H1 (cell line): Measurements from ENCODE around the gene DPP8. TPM values are rescaled to one million over a fixed set of nuclear protein-coding genes. Genes with fewer than 3 reads are reported as not detected.

ENCODE experiments used
- CTCF ChIA-PET: fragments of 300-600 bp; sonication (Branson Sonifier 250); formaldehyde crosslinking; loops from one replicate; lab custom pipeline; 2021; ENCODE audit not compliant: partially characterized antibody; lab: Charles Lee
- POLR2A ChIA-PET: fragments of 300-600 bp; sonication (Branson Sonifier 250); formaldehyde crosslinking; loops from one replicate; lab custom pipeline; 2021; ENCODE audit warnings: inconsistent platforms; ENCODE audit not compliant: partially characterized antibody; lab: Charles Lee
- DNase-seq, 2 experiments: peaks; one replicate each; pipeline versions ENCODE4 v3.0.0 to v3.0.0-alpha.2; 2010 to 2022; ENCODE audit warnings: low spot score in 2 of 2, low read depth in 1 of 2, mixed read lengths in 1 of 2
- FAIRE-seq: peaks from 2 replicates; lab custom pipeline; 2011; peaks lifted over from hg19 to GRCh38; lab: Jason Lieb, UNC
- H2AFZ ChIP-seq: 2 replicates; pipeline ENCODE4 v1.8.1; 2012; ENCODE audit warnings: low read length, inconsistent platforms
- H2AK5ac ChIP-seq: 2 replicates; pipeline ENCODE4 v1.6.1; 2013; ENCODE audit warnings: low read depth, low read length
- H2BK120ac ChIP-seq: replicated peaks from 2 replicates; pipeline ENCODE3; 2013; ENCODE audit warnings: low read depth, low read length, inconsistent platforms
- H2BK12ac ChIP-seq: 2 replicates; pipeline ENCODE4 v1.6.1; 2013; ENCODE audit warnings: low read depth, low read length
- H2BK15ac ChIP-seq: 2 replicates; pipeline ENCODE4 v1.6.1; 2013; ENCODE audit warnings: low read length
- H2BK20ac ChIP-seq: 2 replicates; pipeline ENCODE4 v1.6.1; 2013; ENCODE audit warnings: low read length
- H2BK5ac ChIP-seq: 2 replicates; pipeline ENCODE4 v1.6.1; 2013; ENCODE audit warnings: low read depth, low read length
- H3K14ac ChIP-seq: 2 replicates; pipeline ENCODE4 v1.6.1; 2013; ENCODE audit warnings: inconsistent platforms; ENCODE audit not compliant: insufficient read length
- H3K18ac ChIP-seq: 2 replicates; pipeline ENCODE4 v1.6.1; 2013; ENCODE audit warnings: low read length; ENCODE audit errors: extremely low read depth
- H3K23ac ChIP-seq: 2 replicates; pipeline ENCODE4 v1.6.1; 2013; ENCODE audit warnings: inconsistent platforms; ENCODE audit not compliant: insufficient read length
- H3K23me2 ChIP-seq: 2 replicates; pipeline ENCODE4 v1.6.1; 2013; ENCODE audit warnings: low read depth, low read length
- H3K27ac ChIP-seq: 2 replicates; pipeline ENCODE4 v1.6.1; 2011; ENCODE audit warnings: low read depth, low read length, inconsistent platforms
- H3K27me3 ChIP-seq, 4 experiments: replicated peaks in 1 of 4; 1 replicate in 1 of 4; 2 replicates in 3 of 4; pipeline versions ENCODE4 v1.6.1 to v1.8.1; 2011 to 2013; ENCODE audit warnings: low read length in 3 of 4, mild to moderate bottlenecking in 3 of 4, inconsistent platforms in 2 of 4, mixed read lengths in 2 of 4, moderate library complexity in 1 of 4; ENCODE audit not compliant: control insufficient read depth in 3 of 4, insufficient read depth in 3 of 4; ENCODE audit errors: extremely low read depth in 1 of 4
- H3K36me3 ChIP-seq, 4 experiments: 2 replicates each; pipeline versions ENCODE4 v1.6.1 to v1.8.1; 2011 to 2013; ENCODE audit warnings: mild to moderate bottlenecking in 4 of 4, low read length in 3 of 4, moderate library complexity in 2 of 4, control low read depth in 1 of 4, inconsistent platforms in 1 of 4; ENCODE audit not compliant: insufficient read depth in 4 of 4, control insufficient read depth in 2 of 4
- H3K4ac ChIP-seq: replicated peaks from 2 replicates; pipeline ENCODE3; 2013; ENCODE audit warnings: low read length, low read depth, mixed read lengths, inconsistent platforms; ENCODE audit not compliant: insufficient read length
- H3K4me1 ChIP-seq, 4 experiments: replicated peaks in 1 of 4; 1 replicate in 1 of 4; 2 replicates in 3 of 4; pipeline versions ENCODE4 v1.6.1 to v1.8.1; 2011 to 2013; ENCODE audit warnings: low read length in 3 of 4, inconsistent platforms in 2 of 4, mixed read lengths in 1 of 4; ENCODE audit not compliant: insufficient read depth in 4 of 4, control insufficient read depth in 3 of 4
- H3K4me2 ChIP-seq, 2 experiments: 2 replicates each; pipeline versions ENCODE4 v1.6.1 to v1.8.1; 2011 to 2013; ENCODE audit warnings: low read depth in 2 of 2, low read length in 2 of 2, control low read depth in 1 of 2, inconsistent platforms in 1 of 2, mild to moderate bottlenecking in 1 of 2; ENCODE audit not compliant: insufficient read depth in 1 of 2
- H3K4me3 ChIP-seq, 4 experiments: fragments of 200-600, 300-600 bp in 1 of 4; sonication (generic), shearing (Covaris generic), sonication (Bioruptor Twin) in 1 of 4; 2 replicates each; pipeline versions ENCODE4 v1.5.1 to v1.8.1; 2011 to 2016; ENCODE audit warnings: low read length in 4 of 4, low read depth in 3 of 4, control low read depth in 2 of 4, inconsistent platforms in 2 of 4, mild to moderate bottlenecking in 2 of 4, mixed read lengths in 1 of 4, moderate library complexity in 1 of 4; ENCODE audit not compliant: insufficient read depth in 2 of 4; ENCODE audit errors: extremely low read depth in 1 of 4
- H3K56ac ChIP-seq: replicated peaks from 2 replicates; pipeline ENCODE3; 2013; ENCODE audit warnings: low read depth, mild to moderate bottlenecking, mixed read lengths, low read length, inconsistent platforms; ENCODE audit not compliant: insufficient read length
- H3K79me1 ChIP-seq: 2 replicates; pipeline ENCODE4 v1.6.1; 2013; ENCODE audit warnings: low read depth, low read length, control low read depth
- H3K79me2 ChIP-seq, 2 experiments: 2 replicates each; pipeline versions ENCODE4 v1.6.1 to v1.8.1; 2012 to 2013; ENCODE audit warnings: low read length in 2 of 2, mild to moderate bottlenecking in 2 of 2, inconsistent platforms in 1 of 2; ENCODE audit not compliant: insufficient read depth in 2 of 2, control insufficient read depth in 1 of 2
- H3K9ac ChIP-seq, 4 experiments: replicated peaks in 1 of 4; 1 replicate in 1 of 4; 2 replicates in 3 of 4; pipeline versions ENCODE4 v1.6.1 to v1.8.1; 2011 to 2013; ENCODE audit warnings: low read depth in 3 of 4, low read length in 3 of 4, control low read depth in 2 of 4, mild to moderate bottlenecking in 2 of 4, moderate library complexity in 2 of 4, inconsistent platforms in 1 of 4; ENCODE audit errors: extremely low read depth in 1 of 4
- H3K9me3 ChIP-seq, 2 experiments: 2 replicates each; pipeline versions ENCODE4 v1.6.1 to v1.8.1; 2012 to 2013; ENCODE audit warnings: mild to moderate bottlenecking in 2 of 2, moderate library complexity in 2 of 2, control low read depth in 1 of 2, inconsistent platforms in 1 of 2, low read depth in 1 of 2, low read length in 1 of 2, mixed read lengths in 1 of 2; ENCODE audit not compliant: insufficient read depth in 2 of 2
- H4K20me1 ChIP-seq, 2 experiments: replicated peaks in 1 of 2; 2 replicates each; pipeline versions ENCODE3 to v1.8.1; 2011 to 2013; ENCODE audit warnings: inconsistent platforms in 2 of 2, low read length in 2 of 2, mild to moderate bottlenecking in 1 of 2; ENCODE audit not compliant: insufficient read depth in 2 of 2, control insufficient read depth in 1 of 2
- H4K5ac ChIP-seq: 2 replicates; pipeline ENCODE4 v1.6.1; 2013; ENCODE audit warnings: low read length, low read depth, mixed read lengths, inconsistent platforms; ENCODE audit not compliant: insufficient read length
- H4K8ac ChIP-seq: 2 replicates; pipeline ENCODE4 v1.8.0; 2013; ENCODE audit warnings: mild to moderate bottlenecking, moderate library complexity, low read length, inconsistent platforms; ENCODE audit not compliant: insufficient read depth; ENCODE audit errors: extremely low read depth
- H4K91ac ChIP-seq: replicated peaks from 2 replicates; pipeline ENCODE3; 2013; ENCODE audit warnings: low read length, mixed read lengths, inconsistent platforms; ENCODE audit not compliant: insufficient read length
- CTBP2 ChIP-seq: IDR thresholded peaks from 2 replicates; pipeline ENCODE4 v1.7.0; 2011; ENCODE audit warnings: borderline replicate concordance, mild to moderate bottlenecking, moderate library complexity, mixed read lengths, low read length; ENCODE audit not compliant: insufficient read depth, insufficient read length
- GABPA ChIP-seq: IDR thresholded peaks from 2 replicates; pipeline ENCODE4 v1.6.1; 2011; ENCODE audit warnings: mild to moderate bottlenecking, low read length, moderate library complexity, borderline replicate concordance; ENCODE audit not compliant: insufficient read depth
- HDAC2 ChIP-seq, 2 experiments: fragments of 300-600 bp in 1 of 2; sonication (generic) in 1 of 2; IDR thresholded peaks; 2 replicates each; pipeline ENCODE4 v1.6.1; 2011 to 2012; ENCODE audit warnings: low read depth in 2 of 2, low read length in 2 of 2, mild to moderate bottlenecking in 2 of 2, moderate library complexity in 2 of 2, borderline replicate concordance in 1 of 2, inconsistent platforms in 1 of 2
- HDAC6 ChIP-seq: IDR thresholded peaks from one replicate; pipeline ENCODE4 v1.7.1; 2012; ENCODE audit warnings: low read depth, mild to moderate bottlenecking, inconsistent platforms, low read length, moderate library complexity
- KDM4A ChIP-seq: IDR thresholded peaks from one replicate; pipeline ENCODE4 v1.7.1; 2012; ENCODE audit warnings: low read depth, mild to moderate bottlenecking, moderate library complexity, low read length, inconsistent platforms; ENCODE audit not compliant: severe bottlenecking
- POLR2A ChIP-seq, 2 experiments: IDR thresholded peaks; 1 replicate in 1 of 2; 2 replicates in 1 of 2; pipeline ENCODE4 v1.6.1; 2011; ENCODE audit warnings: low read depth in 2 of 2, low read length in 2 of 2, mild to moderate bottlenecking in 2 of 2; ENCODE audit errors: control extremely low read depth in 1 of 2
- SIN3A ChIP-seq, 2 experiments: IDR thresholded peaks in 1 of 2; conservative IDR thresholded peaks in 1 of 2; 2 replicates each; pipeline ENCODE4 v1.6.1; 2011 to 2012; ENCODE audit warnings: low read length in 2 of 2, improper control_type of control experiment in 1 of 2, low read depth in 1 of 2, mild to moderate bottlenecking in 1 of 2
- SP4 ChIP-seq: IDR thresholded peaks from 2 replicates; pipeline ENCODE4 v1.6.1; 2012; ENCODE audit warnings: low read length, inconsistent platforms
- SUZ12 ChIP-seq: fragments of 200-600 bp; sonication (generic); IDR thresholded peaks from 2 replicates; pipeline ENCODE4 v1.6.1; 2012; ENCODE audit warnings: mild to moderate bottlenecking, inconsistent platforms, low read length, moderate library complexity, mixed read lengths
- WGBS, 2 experiments: shearing (Covaris generic) in 1 of 2; methylation state at CpG; one replicate each; pipeline versions ENCODE4 v1.1.6 to v1.1.7; 2013 to 2015; ENCODE audit warnings: low lambda C conversion rate in 2 of 2, mixed read lengths in 2 of 2, inconsistent platforms in 1 of 2, low coverage in 1 of 2, missing lambda C conversion rate in 1 of 2; ENCODE audit not compliant: insufficient replicate concordance in 2 of 2, insufficient coverage in 1 of 2, insufficient read length in 1 of 2; ENCODE audit errors: extremely low coverage in 1 of 2, missing lambda C conversion rate in 1 of 2; 5-methylcytosine and 5-hydroxymethylcytosine counted together
- polyA plus RNA-seq, 7 experiments: library from polyadenylated mRNA; depleted of rRNA in 3 of 7; stranded (reverse) in 5 of 7; unstranded in 2 of 7; fragments of >200 nt in 5 of 7; fragments of 200-250 nt in 2 of 7; gene quantifications; 1 replicate in 5 of 7; 2 replicates in 1 of 7; 4 replicates in 1 of 7; pipeline versions ENCODE4 v1.2.1 to v1.2.3, GENCODE V29; 2011 to 2013; ENCODE audit warnings: missing spikeins in 2 of 7, mixed read lengths in 2 of 7
- total RNA-seq: library from RNA; stranded (reverse); fragmentation: NEBNext Ultra II Directional; extraction: Animal tissue kit (Norgen Biotek cat#: 25700); gene quantifications from 2 replicates; pipeline ENCODE4 v1.2.1, GENCODE V29; 2021

DPP8 gene
- total and polyA plus RNA-seq, 2 of the 8 experiments (the other 6 are each of a cell fraction or from before 2014, with no cell fraction given): 9.9 to 26.0 TPM

- Histone ChIP-seq H3K18ac (no peak overlapping the region), H4K8ac (no peak overlapping the region), H3K4me1 (peaks cover 1 to 3% (median 2%) of the 10 kb centered on the region in 4 experiments; a peak in 5 of 7 replicates), H2BK15ac (no peak overlapping the region), H2BK120ac (no peak overlapping the region), H2BK5ac (no peak overlapping the region), H3K79me2 (peaks cover 7% of the 10 kb centered on the region in 2 experiments), H3K23ac (no peak overlapping the region), H4K91ac (no peak overlapping the region), H3K4ac (no peak overlapping the region), H3K23me2 (0 out of 2 replicates have a peak, but pooled peaks cover 2% of the 10 kb centered on the region), H3K14ac (no peak overlapping the region), H3K4me2 (no peak overlapping the region), H3K36me3 (no peaks in the 10 kb centered on the region), H4K5ac (no peak overlapping the region), H3K79me1 (peaks cover 1% of the 10 kb centered on the region), H3K9me3 (no peaks in the 10 kb centered on the region), H3K27ac (no peak overlapping the region), H3K9ac (no peak overlapping the region), H3K56ac (no peak overlapping the region), H4K20me1 (peaks cover 0 to 1% of the 10 kb centered on the region in 2 experiments), H2AK5ac (no peak overlapping the region), H2BK12ac (no peak overlapping the region), H3K4me3 (no peak overlapping the region), H2AFZ (no peak overlapping the region), H3K27me3 (no peaks in the 10 kb centered on the region), H2BK20ac (no peak overlapping the region)
- FAIRE-seq (no peak), DNase-seq (no peak)
- ChIA-PET POLR2A (interaction anchor here (1.2 kb wide), 1 partner anchor 9 kb away, joined by 5 read pairs; the partner anchor contains the start of gene HACD3), CTCF (interaction anchor here (2.2 kb wide), 1 partner anchor 121 kb away, joined by 12 read pairs; no protein-coding TSS in a partner anchor)
- whole genome bisulfite sequencing, 2 experiments: 91% methylated on average over 5 of the region's 7 CpGs; no CpG with 5 or more reads in 1 of the 2 experiments
- TF ChIP-seq POLR2A (IDR thresholded peaks at IDR 0.05; ENCODE audit: control extremely low read depth in 1 of 2, low read depth in 2 of 2, low read length in 2 of 2) (no peak), SP4 (no peak), KDM4A (no peak), HDAC6 (no peak), GABPA (no peak), CTBP2 (no peak), SIN3A (conservative IDR thresholded peaks at IDR 0.05 in 1 of 2, IDR thresholded peaks at IDR 0.05 in 1 of 2; ENCODE audit: low read depth in 1 of 2, low read length in 2 of 2) (no peak), SUZ12 (no peak), HDAC2 (IDR thresholded peaks at IDR 0.05; ENCODE audit: borderline replicate concordance in 1 of 2, low read depth in 2 of 2, low read length in 2 of 2) (no peak)
Measured at GRCh38 chr15:65521350-65521749, 3.9 kb upstream of the DPP8 start.
